H9 (cell line): ENCODE measurements around the gene QSER1. TPM values are rescaled to one million over a fixed set of nuclear protein-coding genes. Genes with fewer than 3 reads are reported as not detected.

Source experiments
- DNase-seq: peaks from one replicate; pipeline ENCODE4 v3.0.0-alpha.2; 2017
- H2AFZ ChIP-seq: one replicate; pipeline ENCODE4 v1.6.1; 2013; ENCODE audit warnings: mild to moderate bottlenecking, low read length, control low read depth, moderate library complexity
- H2AK5ac ChIP-seq: 2 replicates; pipeline ENCODE4 v1.6.1; 2013; ENCODE audit warnings: low read length, control low read depth, mixed read lengths; ENCODE audit not compliant: insufficient read length
- H2BK120ac ChIP-seq: one replicate; pipeline ENCODE4 v1.6.1; 2013; ENCODE audit warnings: low read depth, mild to moderate bottlenecking, low read length, control low read depth, inconsistent platforms; ENCODE audit not compliant: poor library complexity, severe bottlenecking
- H2BK12ac ChIP-seq: 2 replicates; pipeline ENCODE4 v1.6.1; 2013; ENCODE audit warnings: low read length, control low read depth, mixed read lengths, low read depth; ENCODE audit not compliant: insufficient read length
- H2BK15ac ChIP-seq: 2 replicates; pipeline ENCODE4 v1.6.1; 2013; ENCODE audit warnings: low read depth, low read length, control low read depth
- H2BK20ac ChIP-seq: one replicate; pipeline ENCODE4 v1.6.1; 2013; ENCODE audit warnings: low read depth, mild to moderate bottlenecking, low read length, control low read depth, inconsistent platforms; ENCODE audit not compliant: poor library complexity, severe bottlenecking
- H2BK5ac ChIP-seq: 2 replicates; pipeline ENCODE4 v1.6.1; 2013; ENCODE audit warnings: low read length, control low read depth, mixed read lengths; ENCODE audit not compliant: insufficient read length
- H3K14ac ChIP-seq: 2 replicates; pipeline ENCODE4 v1.6.1; 2013; ENCODE audit warnings: low read length, control low read depth; ENCODE audit not compliant: insufficient read depth
- H3K18ac ChIP-seq: 2 replicates; pipeline ENCODE4 v1.6.1; 2013; ENCODE audit warnings: low read depth, mild to moderate bottlenecking, mixed read lengths, low read length, control low read depth; ENCODE audit not compliant: insufficient read length
- H3K23ac ChIP-seq: 2 replicates; pipeline ENCODE4 v1.6.1; 2013; ENCODE audit warnings: low read length, control low read depth, mixed read lengths, low read depth; ENCODE audit not compliant: insufficient read length
- H3K23me2 ChIP-seq: 2 replicates; pipeline ENCODE4 v1.6.1; 2013; ENCODE audit warnings: low read depth, mild to moderate bottlenecking, mixed read lengths, low read length, control low read depth; ENCODE audit not compliant: insufficient read length, poor library complexity, severe bottlenecking
- H3K27ac ChIP-seq: 2 replicates; pipeline ENCODE4 v1.5.1; 2013; ENCODE audit warnings: low read length, control low read depth, mixed read lengths, low read depth; ENCODE audit not compliant: insufficient read length
- H3K27me3 ChIP-seq: 2 replicates; pipeline ENCODE4 v1.6.1; 2013; ENCODE audit warnings: low read length, control low read depth, inconsistent platforms; ENCODE audit not compliant: insufficient read depth
- H3K4ac ChIP-seq: 2 replicates; pipeline ENCODE4 v1.6.1; 2013; ENCODE audit warnings: low read depth, mild to moderate bottlenecking, control low read depth, inconsistent platforms, low read length, moderate library complexity
- H3K4me1 ChIP-seq: 2 replicates; pipeline ENCODE4 v1.6.1; 2013; ENCODE audit warnings: low read length, control low read depth, inconsistent platforms; ENCODE audit not compliant: insufficient read depth
- H3K4me2 ChIP-seq: 2 replicates; pipeline ENCODE4 v1.6.1; 2013; ENCODE audit warnings: low read length, control low read depth, mixed read lengths; ENCODE audit not compliant: insufficient read length, insufficient read depth
- H3K56ac ChIP-seq: 2 replicates; pipeline ENCODE4 v1.6.1; 2013; ENCODE audit warnings: low read depth, mild to moderate bottlenecking, mixed read lengths, low read length, control low read depth; ENCODE audit not compliant: insufficient read length
- H3K79me1 ChIP-seq: 2 replicates; pipeline ENCODE4 v1.6.1; 2013; ENCODE audit warnings: low read depth, mild to moderate bottlenecking, moderate library complexity, low read length, control low read depth, inconsistent platforms; ENCODE audit not compliant: insufficient read depth, poor library complexity, severe bottlenecking
- H3K79me2 ChIP-seq: 2 replicates; pipeline ENCODE4 v1.6.1; 2013; ENCODE audit warnings: low read length, control low read depth, inconsistent platforms; ENCODE audit not compliant: insufficient read depth
- H3K9ac ChIP-seq: 2 replicates; pipeline ENCODE4 v1.6.1; 2013; ENCODE audit warnings: low read length, control low read depth, mixed read lengths; ENCODE audit not compliant: insufficient read length; ENCODE audit errors: extremely low read depth
- H3K9me3 ChIP-seq: one replicate; pipeline ENCODE4 v1.6.1; 2013; ENCODE audit warnings: low read depth, low read length, inconsistent platforms; ENCODE audit not compliant: control insufficient read depth
- H3T11ph ChIP-seq: one replicate; pipeline ENCODE4 v1.6.1; 2013; ENCODE audit warnings: mild to moderate bottlenecking, low read length, control low read depth, inconsistent platforms
- H4K20me1 ChIP-seq: one replicate; pipeline ENCODE4 v1.6.1; 2013; ENCODE audit not compliant: control insufficient read depth, insufficient read length, insufficient read depth
- H4K5ac ChIP-seq: 2 replicates; pipeline ENCODE4 v1.6.1; 2013; ENCODE audit warnings: low read depth, mild to moderate bottlenecking, mixed read lengths, low read length, control low read depth; ENCODE audit not compliant: insufficient read length
- H4K8ac ChIP-seq: replicated peaks from 2 replicates; pipeline ENCODE4 v1.6.1; 2013; ENCODE audit warnings: low read length, control low read depth, mixed read lengths, low read depth; ENCODE audit not compliant: insufficient read length
- H4K91ac ChIP-seq: 2 replicates; pipeline ENCODE4 v1.6.1; 2013; ENCODE audit warnings: low read depth, mild to moderate bottlenecking, moderate library complexity, mixed read lengths, low read length, control low read depth; ENCODE audit not compliant: insufficient read length
- H3K27ac Mint-ChIP-seq, 3 experiments: 2 replicates in 2 of 3; 3 replicates in 1 of 3; pipeline ENCODE4 v1.8.0; 2020 to 2021; ENCODE audit warnings: mixed read lengths in 3 of 3, mild to moderate bottlenecking in 1 of 3, moderate library complexity in 1 of 3
- H3K27me3 Mint-ChIP-seq: 2 replicates; pipeline ENCODE4 v1.8.0; 2021; ENCODE audit warnings: low read depth, mild to moderate bottlenecking, moderate library complexity, mixed read lengths
- H3K36me3 Mint-ChIP-seq, 3 experiments: 2 replicates in 2 of 3; 3 replicates in 1 of 3; pipeline ENCODE4 v1.8.0; 2020 to 2021; ENCODE audit warnings: low read depth in 3 of 3, mixed read lengths in 3 of 3; ENCODE audit not compliant: insufficient read depth in 1 of 3
- H3K4me1 Mint-ChIP-seq, 2 experiments: 2 replicates each; pipeline ENCODE4 v1.8.0; 2020; ENCODE audit warnings: mixed read lengths in 2 of 2
- H3K4me3 Mint-ChIP-seq, 2 experiments: 2 replicates in 1 of 2; 3 replicates in 1 of 2; pipeline ENCODE4 v1.8.0; 2020 to 2021; ENCODE audit warnings: mild to moderate bottlenecking in 2 of 2, mixed read lengths in 2 of 2, moderate library complexity in 1 of 2
- H3K9me3 Mint-ChIP-seq, 2 experiments: 2 replicates in 1 of 2; 3 replicates in 1 of 2; pipeline ENCODE4 v1.8.0; 2020; ENCODE audit warnings: mild to moderate bottlenecking in 2 of 2, mixed read lengths in 2 of 2, moderate library complexity in 1 of 2
- WGBS: extraction: QIAGEN DNeasy Blood & Tissue Kit; methylation state at CpG from one replicate; pipeline ENCODE4 v1.1.7; 2013; ENCODE audit warnings: missing lambda C conversion rate, low lambda C conversion rate, mixed read lengths; ENCODE audit not compliant: insufficient read length; ENCODE audit errors: extremely low coverage; 5-methylcytosine and 5-hydroxymethylcytosine counted together
- total RNA-seq: library from RNA; stranded (reverse); gene quantifications from 2 replicates; pipeline ENCODE4 v1.2.1, GENCODE V29; 2021
- TF ChIP-seq, protein P1 (sequence below): fragments of 200-600 bp; sonication (generic); conservative IDR thresholded peaks from 3 replicates; pipeline ENCODE4 v1.8.0; 2021; ENCODE audit warnings: antibody characterized with exemption, mild to moderate bottlenecking

Gene QSER1
- total RNA-seq, 1 experiment from 2014 or later: 139 TPM

DNA sequence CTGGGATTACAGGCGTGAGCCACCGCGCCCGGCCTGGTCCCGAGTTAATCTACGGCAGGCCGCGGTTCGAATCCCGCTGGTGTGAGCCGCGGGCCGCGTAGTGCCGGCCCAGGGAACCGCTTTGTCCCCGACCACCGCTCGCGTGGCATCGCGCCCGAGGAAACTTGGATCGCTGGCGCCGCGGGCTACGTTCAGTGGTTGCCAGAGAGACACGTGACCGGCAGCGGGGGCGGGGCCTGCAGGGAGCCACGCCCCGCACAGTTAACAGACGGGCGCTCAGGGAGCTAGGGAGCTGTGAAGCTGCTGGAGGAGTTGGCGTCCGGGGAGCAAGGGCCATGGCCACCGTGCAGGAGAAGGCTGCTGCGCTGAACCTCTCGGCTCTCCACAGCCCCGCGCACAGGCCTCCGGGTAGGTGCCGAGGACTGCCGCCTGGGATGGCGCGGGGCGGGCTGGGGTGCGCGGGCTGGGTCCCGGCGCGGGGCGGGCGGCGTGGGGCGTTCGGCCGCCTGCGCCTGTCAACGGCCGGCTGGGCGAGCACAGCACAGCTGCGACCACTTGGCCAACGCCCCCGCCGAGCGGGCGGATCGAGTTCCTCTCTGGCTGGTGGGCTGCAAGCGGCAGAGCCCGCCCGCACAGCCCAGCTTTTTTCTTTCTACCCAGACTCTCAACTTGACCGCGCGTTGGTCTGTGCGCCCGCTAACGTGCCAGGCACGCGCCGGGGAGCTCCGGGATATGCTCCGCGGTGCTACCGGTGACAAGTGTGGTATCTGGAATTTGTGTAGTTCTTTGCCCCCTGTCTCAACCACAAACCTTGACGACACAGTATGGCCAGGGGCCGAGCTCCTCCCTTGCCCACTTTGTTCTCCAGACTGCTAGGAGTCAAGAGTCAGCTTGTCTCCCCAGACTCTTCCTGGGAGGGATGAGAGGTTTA lies 123.3 kb downstream of the QSER1 start, which contains the start of gene DEPDC7:
DEPDC7 (plus strand) TSS at position 258 of the 931 bp plus-strand sequence; CDS start at position 336, 78 bp downstream.
- no peaks in the 10 kb centered on the region for H3K79me2 ChIP-seq
- H3K9ac ChIP-seq: peak within 1 kb of the TSS; percentile 18
- peaks cover 2% of the 10 kb centered on the region; the same call in 1 of the 2 replicates for H3K4me1 ChIP-seq
- no peaks in the 10 kb centered on the region for H3K27me3 ChIP-seq
- peak within 1 kb of the TSS; percentile 46 for H2AFZ ChIP-seq
- peaks cover 28% of the 10 kb centered on the region for H3K27me3 Mint-ChIP-seq
- no peak within 1 kb of the TSS for H3K27ac ChIP-seq
- H2BK15ac ChIP-seq: no peak within 1 kb of the TSS
- H3K9me3 Mint-ChIP-seq: no peaks in the 10 kb centered on the region
- H2BK5ac ChIP-seq: no peak within 1 kb of the TSS
- H2BK120ac ChIP-seq: no peak within 1 kb of the TSS
- no peaks in the 10 kb centered on the region for H3K79me1 ChIP-seq
- TF ChIP-seq, protein P1, sequence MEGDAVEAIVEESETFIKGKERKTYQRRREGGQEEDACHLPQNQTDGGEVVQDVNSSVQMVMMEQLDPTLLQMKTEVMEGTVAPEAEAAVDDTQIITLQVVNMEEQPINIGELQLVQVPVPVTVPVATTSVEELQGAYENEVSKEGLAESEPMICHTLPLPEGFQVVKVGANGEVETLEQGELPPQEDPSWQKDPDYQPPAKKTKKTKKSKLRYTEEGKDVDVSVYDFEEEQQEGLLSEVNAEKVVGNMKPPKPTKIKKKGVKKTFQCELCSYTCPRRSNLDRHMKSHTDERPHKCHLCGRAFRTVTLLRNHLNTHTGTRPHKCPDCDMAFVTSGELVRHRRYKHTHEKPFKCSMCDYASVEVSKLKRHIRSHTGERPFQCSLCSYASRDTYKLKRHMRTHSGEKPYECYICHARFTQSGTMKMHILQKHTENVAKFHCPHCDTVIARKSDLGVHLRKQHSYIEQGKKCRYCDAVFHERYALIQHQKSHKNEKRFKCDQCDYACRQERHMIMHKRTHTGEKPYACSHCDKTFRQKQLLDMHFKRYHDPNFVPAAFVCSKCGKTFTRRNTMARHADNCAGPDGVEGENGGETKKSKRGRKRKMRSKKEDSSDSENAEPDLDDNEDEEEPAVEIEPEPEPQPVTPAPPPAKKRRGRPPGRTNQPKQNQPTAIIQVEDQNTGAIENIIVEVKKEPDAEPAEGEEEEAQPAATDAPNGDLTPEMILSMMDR: no peak
- no CpG with 5 or more reads among the region's 89 CpGs for WGBS
- no peak within 1 kb of the TSS for H3K4ac ChIP-seq
- H3K18ac ChIP-seq: no peak within 1 kb of the TSS
- no peak within 1 kb of the TSS for H3T11ph ChIP-seq
- peak; percentile 95 for DNase-seq
- no peak within 1 kb of the TSS for H4K91ac ChIP-seq
- H3K9me3 ChIP-seq: no peaks in the 10 kb centered on the region
- H4K20me1 ChIP-seq: no peaks in the 10 kb centered on the region
- H3K27ac Mint-ChIP-seq: no peak within 1 kb of the TSS
- H3K23me2 ChIP-seq: peaks cover 7% of the 10 kb centered on the region
- 0 out of 2 replicates have a peak within 1 kb of the TSS, but pooled peaks have one; percentile 39 for H3K14ac ChIP-seq
- no peak within 1 kb of the TSS for H4K8ac ChIP-seq
- H3K56ac ChIP-seq: no peak within 1 kb of the TSS
- H2AK5ac ChIP-seq: no peak within 1 kb of the TSS
- H3K4me3 Mint-ChIP-seq: peak within 1 kb of the TSS; percentile 73 to 87
- peak within 1 kb of the TSS; percentile 68 for H3K4me2 ChIP-seq
- H2BK12ac ChIP-seq: no peak within 1 kb of the TSS
- H3K36me3 Mint-ChIP-seq: no peaks in the 10 kb centered on the region
- H3K23ac ChIP-seq: no peak within 1 kb of the TSS
- H4K5ac ChIP-seq: no peak within 1 kb of the TSS
- no peak within 1 kb of the TSS for H2BK20ac ChIP-seq
- peaks cover 16 to 20% of the 10 kb centered on the region in 2 experiments for H3K4me1 Mint-ChIP-seq
